GM23248 (cell line): Measurements from ENCODE around the gene TIMM23. TPM values are rescaled to one million over a fixed set of nuclear protein-coding genes. Genes with fewer than 3 reads are reported as not detected.
A peak's percentile ranks its signal among the peaks of the same experiment; 100 is the strongest.

Experiments
- DNase-seq: peaks from one replicate; pipeline ENCODE4 v3.0.0-alpha.2; 2015
- H2AFZ ChIP-seq: fragments of 200-600 bp; sonication (generic); 2 replicates; pipeline ENCODE4 v1.6.1; 2016; ENCODE audit warnings: antibody characterized with exemption
- H3F3A ChIP-seq: fragments of 200-600 bp; sonication (generic); 2 replicates; pipeline ENCODE4 v1.6.1; 2016; ENCODE audit warnings: mild to moderate bottlenecking, antibody characterized with exemption, mixed run types; ENCODE audit not compliant: insufficient read depth
- H3K27ac ChIP-seq: fragments of 200-600 bp; sonication (generic); 2 replicates; pipeline ENCODE4 v1.5.1; 2016; ENCODE audit warnings: mild to moderate bottlenecking
- H3K27me3 ChIP-seq: fragments of 200-600 bp; sonication (generic); replicated peaks from 2 replicates; pipeline ENCODE4 v1.6.1; 2016; ENCODE audit warnings: mild to moderate bottlenecking; ENCODE audit not compliant: insufficient read depth
- H3K36me3 ChIP-seq: fragments of 200-600 bp; sonication (generic); 2 replicates; pipeline ENCODE4 v1.6.1; 2016; ENCODE audit warnings: low read depth, mild to moderate bottlenecking
- H3K4me1 ChIP-seq: fragments of 200-600 bp; sonication (generic); 2 replicates; pipeline ENCODE4 v1.6.1; 2016; ENCODE audit warnings: mild to moderate bottlenecking; ENCODE audit not compliant: insufficient read depth
- H3K4me2 ChIP-seq: fragments of 200-600 bp; sonication (generic); one replicate; pipeline ENCODE4 v1.6.1; 2016; ENCODE audit warnings: mild to moderate bottlenecking; ENCODE audit not compliant: unreplicated experiment
- H3K4me3 ChIP-seq: fragments of 200-600 bp; sonication (generic); 2 replicates; pipeline ENCODE4 v1.5.1; 2016; ENCODE audit warnings: mild to moderate bottlenecking
- H3K79me2 ChIP-seq: fragments of 200-600 bp; sonication (generic); 2 replicates; pipeline ENCODE4 v1.6.1; 2016; ENCODE audit warnings: mild to moderate bottlenecking; ENCODE audit not compliant: insufficient read depth
- H3K9ac ChIP-seq: fragments of 200-600 bp; sonication (generic); 2 replicates; pipeline ENCODE4 v1.6.1; 2016; ENCODE audit warnings: mild to moderate bottlenecking
- H3K9me2 ChIP-seq: fragments of 200-600 bp; sonication (generic); 2 replicates; pipeline ENCODE4 v1.6.1; 2016; ENCODE audit warnings: mixed run types, mild to moderate bottlenecking, moderate library complexity; ENCODE audit not compliant: insufficient read depth
- H3K9me3 ChIP-seq: fragments of 200-600 bp; sonication (generic); one replicate; pipeline ENCODE4 v1.6.1; 2017; ENCODE audit warnings: low read depth
- H4K20me1 ChIP-seq: fragments of 200-600 bp; sonication (generic); 2 replicates; pipeline ENCODE4 v1.6.0; 2016; ENCODE audit not compliant: insufficient read depth
- EZH2 ChIP-seq: fragments of 200-600 bp; sonication (generic); IDR thresholded peaks from 2 replicates; pipeline ENCODE4 v1.6.1; 2018; ENCODE audit warnings: antibody characterized with exemption, mild to moderate bottlenecking; ENCODE audit not compliant: insufficient read depth, poor library complexity, severe bottlenecking
- EZH2phosphoT487 ChIP-seq: fragments of 200-600 bp; sonication (generic); IDR thresholded peaks from 2 replicates; pipeline ENCODE4 v1.6.1; 2018; ENCODE audit warnings: antibody characterized with exemption, moderate library complexity, mild to moderate bottlenecking, low read depth; ENCODE audit not compliant: insufficient read depth
- WGBS, 2 experiments: methylation state at CpG; one replicate each; pipeline ENCODE4 v1.1.6; 2015 to 2017; ENCODE audit warnings: low lambda C conversion rate in 2 of 2, low coverage in 1 of 2; ENCODE audit errors: missing lambda C conversion rate in 2 of 2; 5-methylcytosine and 5-hydroxymethylcytosine counted together
- in situ Hi-C: fragments of 300-500 bp; cut with MboI; formaldehyde crosslinking; loops from 2 replicates; pipeline ENCODE4 v1.15.0; 2020
- polyA plus RNA-seq: library from polyadenylated mRNA; unstranded; fragments of >200 nt; fragmentation: Nextera tagmentation; extraction: Ambion mirVana; gene quantifications from 2 replicates; pipeline ENCODE4 v1.2.1, GENCODE V29; 2016
- total RNA-seq: library from RNA; depleted of rRNA; stranded (reverse); fragments of >200 nt; shearing (Covaris generic); gene quantifications from 2 replicates; pipeline ENCODE4 v1.2.3, GENCODE V29; 2014

The TIMM23 gene
- total and polyA plus RNA-seq, 2 experiments from 2014 or later = 104 to 145 TPM

DNA sequence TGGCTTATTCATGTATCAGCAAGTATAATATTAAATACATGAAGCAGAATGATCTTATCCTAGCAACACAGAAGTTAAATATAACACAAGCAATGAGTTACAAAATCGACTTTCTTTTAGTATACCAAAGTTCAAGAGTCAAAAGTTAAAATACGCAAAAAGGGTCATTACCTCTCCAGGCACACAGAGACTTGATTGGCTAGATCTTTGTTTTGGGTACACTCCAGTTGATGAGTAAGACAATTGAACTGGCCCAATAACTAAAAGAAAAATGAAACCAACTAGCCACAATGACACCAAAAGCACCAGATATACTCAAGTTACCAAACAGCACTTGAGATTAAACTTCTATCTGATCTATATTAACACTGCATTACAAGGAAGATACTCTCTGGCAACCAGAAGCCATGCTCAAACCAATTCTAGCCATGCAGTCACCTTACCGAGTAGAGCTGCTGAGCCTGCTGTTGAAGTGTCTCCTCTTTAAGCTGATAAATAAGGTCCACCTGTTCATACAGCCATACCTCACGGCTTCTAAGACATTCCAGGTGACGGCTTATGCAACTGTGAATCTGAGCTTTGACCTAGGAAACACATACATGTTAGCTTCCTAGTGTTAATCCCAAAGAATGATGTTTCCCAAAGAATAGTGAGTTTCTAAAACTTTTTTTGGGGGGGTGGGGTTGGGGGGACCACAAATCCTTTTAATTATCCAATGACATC is 42.6 kb downstream of the TIMM23 start:
- peaks cover 52% of the 10 kb centered on the region for H3K4me1 ChIP-seq

DNA sequence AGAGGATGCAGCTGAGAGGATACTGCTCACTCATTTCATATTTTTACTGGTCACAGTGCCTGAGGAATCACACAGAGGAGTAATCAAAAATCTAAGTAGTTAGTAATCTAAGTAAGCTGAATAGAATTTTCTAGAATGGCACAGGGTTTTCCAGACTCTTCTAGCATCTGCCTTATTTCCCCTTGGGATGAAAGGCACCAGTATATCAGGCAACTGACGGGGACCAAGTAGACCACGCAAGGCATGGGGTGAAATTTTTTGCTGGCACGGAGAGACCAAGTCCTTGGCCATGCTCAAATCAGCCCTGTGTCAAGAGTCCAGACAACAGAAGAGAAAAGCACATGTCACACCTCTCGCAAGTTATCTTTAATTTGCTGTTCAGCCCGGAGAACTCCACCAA is 43.9 kb downstream of the TIMM23 start:
- TF ChIP-seq EZH2 = no peak
- TF ChIP-seq EZH2phosphoT487 = no peak
- in situ Hi-C loops = no loop called here
- Histone ChIP-seq H3K9me2 (no peaks in the 10 kb centered on the region), H3F3A (peaks cover 57% of the 10 kb centered on the region), H3K4me2 (peak overlapping the region; percentile 12), H3K79me2 (peaks cover 89% of the 10 kb centered on the region), H3K27me3 (no peaks in the 10 kb centered on the region), H3K9me3 (no peaks in the 10 kb centered on the region), H3K9ac (no peak overlapping the region), H2AFZ (no peak overlapping the region), H3K4me1 (peaks cover 65% of the 10 kb centered on the region), H3K27ac (0 out of 2 replicates have a peak overlapping the region, but pooled peaks have one; percentile 3), H3K36me3 (peaks cover 47% of the 10 kb centered on the region), H3K4me3 (no peak overlapping the region), H4K20me1 (no peaks in the 10 kb centered on the region; the same call in 1 of the 2 replicates)
- 98 to 99% methylated on average over 5 of the region's 5 CpGs for WGBS, 2 experiments
- DNase-seq = no peak

More for the DNA sequence above, 42.6 kb downstream of the TIMM23 start:
- DNase-seq = no peak
- TF ChIP-seq EZH2 (no peak), EZH2phosphoT487 (no peak)
- H3K79me2 ChIP-seq = peaks cover 89% of the 10 kb centered on the region
- H3K9me3 ChIP-seq = no peaks in the 10 kb centered on the region
- no peak overlapping the region for H3K27ac ChIP-seq
- H3K36me3 ChIP-seq = peaks cover 60% of the 10 kb centered on the region
- H2AFZ ChIP-seq = no peak overlapping the region
- no peak overlapping the region for H3K4me3 ChIP-seq
- in situ Hi-C loops = no loop called here
- peaks cover 56% of the 10 kb centered on the region for H3F3A ChIP-seq
- H4K20me1 ChIP-seq = no peaks in the 10 kb centered on the region
- WGBS, 2 experiments = 98% methylated on average over 5 of the region's 5 CpGs
- H3K4me2 ChIP-seq = no peak overlapping the region
- H3K9me2 ChIP-seq = no peaks in the 10 kb centered on the region
- H3K27me3 ChIP-seq = no peaks in the 10 kb centered on the region
- no peak overlapping the region for H3K9ac ChIP-seq

DNA sequence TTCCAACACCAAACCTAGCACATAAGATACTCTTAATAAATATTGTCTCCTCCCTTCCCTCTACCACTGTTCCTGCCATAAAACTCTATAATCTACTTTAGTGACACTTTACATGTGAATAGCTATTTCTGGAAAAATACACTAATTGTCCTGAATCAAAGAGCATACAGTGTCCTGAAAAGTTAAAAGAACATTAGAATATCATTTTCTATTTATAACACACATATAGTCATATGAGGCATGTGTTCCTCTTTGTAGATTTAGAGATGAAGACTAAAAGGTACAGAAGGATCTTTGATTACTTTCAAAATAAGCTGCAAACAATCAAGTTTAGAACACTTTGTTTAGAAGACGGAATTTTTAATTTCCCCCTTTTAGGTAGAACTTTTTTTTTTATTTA is 44.5 kb downstream of the TIMM23 start:
- H3K4me1 ChIP-seq = peaks cover 72% of the 10 kb centered on the region
- 0 out of 2 replicates have a peak overlapping the region, but pooled peaks have one; percentile 3 for H3K27ac ChIP-seq
- peak overlapping the region; percentile 12 for H3K4me2 ChIP-seq
- in situ Hi-C loops = no loop called here
- 100% methylated on average over 1 of the region's 1 CpG for WGBS, 2 experiments
- no peak for TF ChIP-seq EZH2
- no peak for TF ChIP-seq EZH2phosphoT487
- no peak overlapping the region for H2AFZ ChIP-seq
- H4K20me1 ChIP-seq = no peaks in the 10 kb centered on the region; the same call in 1 of the 2 replicates
- H3K9me2 ChIP-seq = no peaks in the 10 kb centered on the region
- H3K79me2 ChIP-seq = peaks cover 95% of the 10 kb centered on the region
- no peak overlapping the region for H3K9ac ChIP-seq
- H3K27me3 ChIP-seq = no peaks in the 10 kb centered on the region
- H3K9me3 ChIP-seq = no peaks in the 10 kb centered on the region
- peaks cover 43% of the 10 kb centered on the region for H3K36me3 ChIP-seq
- peaks cover 60% of the 10 kb centered on the region for H3F3A ChIP-seq
- H3K4me3 ChIP-seq = no peak overlapping the region
- DNase-seq = no peak

DNA sequence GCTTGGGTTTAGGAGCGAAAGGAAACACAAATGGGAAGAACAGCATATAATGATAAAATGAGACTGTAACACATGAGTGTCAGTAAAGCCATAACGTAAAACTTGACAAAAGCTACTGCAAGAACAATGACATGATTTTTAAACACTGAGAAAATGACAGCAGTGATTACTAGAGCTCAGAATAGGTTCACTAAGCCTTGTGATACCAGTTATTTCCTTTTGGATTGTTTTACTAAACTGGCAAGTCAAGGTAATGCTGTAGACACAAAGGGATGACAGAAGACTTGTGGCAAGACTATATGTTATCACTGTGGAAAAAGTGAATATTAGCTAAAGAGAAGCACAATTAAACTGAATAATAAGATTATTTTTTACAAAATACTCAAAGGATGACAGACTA is 45.4 kb downstream of the TIMM23 start:
- peaks cover 68% of the 10 kb centered on the region for H3F3A ChIP-seq
- H3K36me3 ChIP-seq = peaks cover 36% of the 10 kb centered on the region
- H3K9ac ChIP-seq = peak overlapping the region; percentile 44; the same call in 1 of the 2 replicates
- H3K4me1 ChIP-seq = peaks cover 81% of the 10 kb centered on the region
- peak overlapping the region; percentile 56 for H3K27ac ChIP-seq
- TF ChIP-seq EZH2phosphoT487 = no peak
- TF ChIP-seq EZH2 = no peak
- no peaks in the 10 kb centered on the region for H3K9me2 ChIP-seq
- no peaks in the 10 kb centered on the region for H3K9me3 ChIP-seq
- no peak overlapping the region for H3K4me3 ChIP-seq
- H3K27me3 ChIP-seq = no peaks in the 10 kb centered on the region
- H2AFZ ChIP-seq = no peak overlapping the region
- in situ Hi-C loops = no loop called here
- DNase-seq = no peak
- peak overlapping the region; percentile 71 for H3K4me2 ChIP-seq
- WGBS, 2 experiments = 82 to 84% methylated on average over 2 of the region's 2 CpGs
- peaks cover 100% of the 10 kb centered on the region for H3K79me2 ChIP-seq
- H4K20me1 ChIP-seq = no peaks in the 10 kb centered on the region; the same call in 1 of the 2 replicates
